Measurements from ENCODE around the gene PDILT.

Gene PDILT

GRCh38 chr16:20309786-20310185 is 94.8 kb downstream of the PDILT start:
- in situ Hi-C loops (cut with HindIII; ENCODE audit: low pct_ligation_motif_present, low sequenced_read_pairs): no loop called here
- Histone ChIP-seq H3K27me3 (replicated peaks) (no peaks in the 10 kb centered on the region), H3K4me3 (ENCODE audit: low read depth, low read length) (no peak overlapping the region), H3K27ac (no peak overlapping the region), H3K36me3 (replicated peaks) (no peaks in the 10 kb centered on the region)
- no peak for DNase-seq
- no peak for TF ChIP-seq CTCF (IDR thresholded peaks at IDR 0.05; ENCODE audit: low read depth, low read length, missing control alignments)
